ENCODE data around the gene GAGE10.

- TF ChIP-seq CTCF (IDR thresholded peaks at IDR 0.05) (no peak), EZH2 (IDR thresholded peaks at IDR 0.05) (no peak)
These were observed 46.2 kb upstream of the GAGE10 start for GRCh38 chrX:49257074-49257790.
